ENCODE results near the gene B3GAT1. TPM values are rescaled to one million over a fixed set of nuclear protein-coding genes. Genes with fewer than 3 reads are reported as not detected.

B3GAT1 gene
- total and polyA plus RNA-seq, 2 donors (not counting 1 experiment from before 2014, with no cell fraction given), result under 0.01 TPM; not detected in 1

- H3K27ac ChIP-seq (ENCODE audit: insufficient read depth, low read length), result no peak overlapping the region
- H3K4me2 ChIP-seq (ENCODE audit: extremely low read depth, insufficient read depth, low read length), result no peak overlapping the region
- H2AFZ ChIP-seq (ENCODE audit: low read length), result no peak overlapping the region
Observed at GRCh38 chr11:134355656-134356055, 56.4 kb downstream of the B3GAT1 start.

GRCh38 chr11:134355136-134355535 is 56.9 kb downstream of the B3GAT1 start:
- Histone ChIP-seq H2AFZ (ENCODE audit: low read length) (no peak overlapping the region), H4K20me1 (ENCODE audit: control insufficient read depth, extremely low read depth, insufficient read depth, low read length) (no peaks in the 10 kb centered on the region), H3K4me1 (ENCODE audit: control insufficient read depth, extremely low read depth, insufficient read depth, low read length) (no peaks in the 10 kb centered on the region), H3K79me2 (ENCODE audit: control insufficient read depth, insufficient read depth, low read length) (no peaks in the 10 kb centered on the region), H3K4me2 (ENCODE audit: extremely low read depth, insufficient read depth, low read length) (no peak overlapping the region), H3K4me3 (replicated peaks in 1 of 4; ENCODE audit: control extremely low read depth in 1 of 4, insufficient read depth in 1 of 4, low read depth in 3 of 4, low read length in 4 of 4) (no peak overlapping the region), H3K27ac (ENCODE audit: insufficient read depth, low read length) (no peak overlapping the region), H3K9ac (ENCODE audit: insufficient read depth, low read length) (no peak overlapping the region), H3K36me3 (ENCODE audit: control insufficient read depth, insufficient read depth, low read length) (no peaks in the 10 kb centered on the region), H3K9me3 (ENCODE audit: control insufficient read depth, insufficient read depth, low read depth, low read length) (no peaks in the 10 kb centered on the region), H3K27me3 (ENCODE audit: control insufficient read depth, insufficient read depth, low read length) (no peaks in the 10 kb centered on the region)
- TF ChIP-seq EZH2 (IDR thresholded peaks at IDR 0.05; ENCODE audit: low read length, missing control alignments) (no peak), CTCF (conservative IDR thresholded peaks at IDR 0.05 in 1 of 2, IDR thresholded peaks at IDR 0.05 in 1 of 2; ENCODE audit: low read depth in 1 of 2, low read length in 2 of 2) (no peak)
- no peak for DNase-seq (ENCODE audit: low read depth in 2 of 2)

More at GRCh38 chr11:134355656-134356055, 56.4 kb downstream of the B3GAT1 start:
- H4K20me1 ChIP-seq (ENCODE audit: control insufficient read depth, extremely low read depth, insufficient read depth, low read length), result no peaks in the 10 kb centered on the region
- H3K9ac ChIP-seq (ENCODE audit: insufficient read depth, low read length), result no peak overlapping the region
- TF ChIP-seq EZH2 (IDR thresholded peaks at IDR 0.05; ENCODE audit: low read length, missing control alignments), result no peak
- TF ChIP-seq CTCF (conservative IDR thresholded peaks at IDR 0.05 in 1 of 2, IDR thresholded peaks at IDR 0.05 in 1 of 2; ENCODE audit: low read depth in 1 of 2, low read length in 2 of 2), result no peak
- no peaks in the 10 kb centered on the region for H3K27me3 ChIP-seq (ENCODE audit: control insufficient read depth, insufficient read depth, low read length)
- no peak overlapping the region for H3K4me3 ChIP-seq (replicated peaks in 1 of 4; ENCODE audit: control extremely low read depth in 1 of 4, insufficient read depth in 1 of 4, low read depth in 3 of 4, low read length in 4 of 4)
- DNase-seq (ENCODE audit: low read depth in 2 of 2), result no peak
- no peaks in the 10 kb centered on the region for H3K36me3 ChIP-seq (ENCODE audit: control insufficient read depth, insufficient read depth, low read length)
- no peaks in the 10 kb centered on the region for H3K4me1 ChIP-seq (ENCODE audit: control insufficient read depth, extremely low read depth, insufficient read depth, low read length)
- no peaks in the 10 kb centered on the region for H3K79me2 ChIP-seq (ENCODE audit: control insufficient read depth, insufficient read depth, low read length)
- H3K9me3 ChIP-seq (ENCODE audit: control insufficient read depth, insufficient read depth, low read depth, low read length), result no peaks in the 10 kb centered on the region

- H4K20me1 ChIP-seq (ENCODE audit: control insufficient read depth, extremely low read depth, insufficient read depth, low read length), result no peaks in the 10 kb centered on the region
- DNase-seq (ENCODE audit: low read depth in 2 of 2), result no peak
- no peak overlapping the region for H3K9ac ChIP-seq (ENCODE audit: insufficient read depth, low read length)
- H3K27ac ChIP-seq (ENCODE audit: insufficient read depth, low read length), result no peak overlapping the region
- no peaks in the 10 kb centered on the region for H3K36me3 ChIP-seq (ENCODE audit: control insufficient read depth, insufficient read depth, low read length)
- H3K4me2 ChIP-seq (ENCODE audit: extremely low read depth, insufficient read depth, low read length), result no peak overlapping the region
- no peaks in the 10 kb centered on the region for H3K27me3 ChIP-seq (ENCODE audit: control insufficient read depth, insufficient read depth, low read length)
- no peaks in the 10 kb centered on the region for H3K79me2 ChIP-seq (ENCODE audit: control insufficient read depth, insufficient read depth, low read length)
- no peaks in the 10 kb centered on the region for H3K9me3 ChIP-seq (ENCODE audit: control insufficient read depth, insufficient read depth, low read depth, low read length)
- H3K4me1 ChIP-seq (ENCODE audit: control insufficient read depth, extremely low read depth, insufficient read depth, low read length), result no peaks in the 10 kb centered on the region
- no peak overlapping the region for H2AFZ ChIP-seq (ENCODE audit: low read length)
- no peak overlapping the region for H3K4me3 ChIP-seq (replicated peaks in 1 of 4; ENCODE audit: control extremely low read depth in 1 of 4, insufficient read depth in 1 of 4, low read depth in 3 of 4, low read length in 4 of 4)
- TF ChIP-seq CTCF (conservative IDR thresholded peaks at IDR 0.05 in 1 of 2, IDR thresholded peaks at IDR 0.05 in 1 of 2; ENCODE audit: low read depth in 1 of 2, low read length in 2 of 2) (no peak), EZH2 (IDR thresholded peaks at IDR 0.05; ENCODE audit: low read length, missing control alignments) (no peak)
Observed at GRCh38 chr11:134352111-134352510, 59.9 kb downstream of the B3GAT1 start.

All from fibroblast of lung (primary cell).